GM18861 (cell line): ENCODE measurements around the gene NEGR1.

Experiments
- ATAC-seq: cut with Tn5 transposase; IDR thresholded peaks from one replicate; pipeline ENCODE4 v1.9.1; 2021; ENCODE audit not compliant: unreplicated experiment

Gene NEGR1

DNA sequence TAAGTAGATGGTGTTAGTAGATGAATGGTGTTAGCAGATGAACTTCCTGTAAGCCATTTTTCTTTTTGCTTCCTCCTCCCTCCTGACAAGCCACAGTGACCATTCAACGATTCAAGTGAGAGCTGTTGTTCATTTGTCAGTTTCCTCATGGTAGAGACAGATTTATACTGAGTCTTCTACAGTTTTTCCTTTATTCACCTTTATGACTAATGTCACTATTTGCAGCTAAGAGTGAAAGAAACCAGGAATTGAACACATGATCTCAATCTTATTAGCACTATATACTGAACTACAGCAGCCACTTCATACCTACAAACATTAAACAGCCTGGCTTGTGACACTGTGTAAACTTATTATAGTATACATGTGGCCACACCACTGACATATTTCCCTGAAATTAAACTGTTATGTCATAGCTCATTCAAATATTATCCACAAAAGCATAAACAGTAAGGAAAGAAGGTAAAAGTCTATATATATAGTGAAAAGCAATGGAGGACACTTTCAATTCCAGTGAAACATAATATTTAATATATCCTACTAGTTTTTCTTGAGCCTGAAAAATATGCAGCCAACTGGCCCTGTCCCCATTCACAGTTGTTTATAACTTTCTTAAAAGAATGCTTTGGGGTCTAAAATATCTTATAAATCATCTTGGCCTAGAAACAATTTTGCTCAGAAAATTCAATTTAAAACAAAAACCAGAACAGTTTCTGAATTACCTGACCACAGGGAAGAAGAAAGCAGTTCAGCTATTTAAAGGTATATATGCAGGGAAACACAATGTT, 634.6 kb downstream of the NEGR1 start:
- no peak for ATAC-seq

GRCh38 chr1:71645015-71645414, 637.3 kb downstream of the NEGR1 start:
- ATAC-seq, result no peak

DNA sequence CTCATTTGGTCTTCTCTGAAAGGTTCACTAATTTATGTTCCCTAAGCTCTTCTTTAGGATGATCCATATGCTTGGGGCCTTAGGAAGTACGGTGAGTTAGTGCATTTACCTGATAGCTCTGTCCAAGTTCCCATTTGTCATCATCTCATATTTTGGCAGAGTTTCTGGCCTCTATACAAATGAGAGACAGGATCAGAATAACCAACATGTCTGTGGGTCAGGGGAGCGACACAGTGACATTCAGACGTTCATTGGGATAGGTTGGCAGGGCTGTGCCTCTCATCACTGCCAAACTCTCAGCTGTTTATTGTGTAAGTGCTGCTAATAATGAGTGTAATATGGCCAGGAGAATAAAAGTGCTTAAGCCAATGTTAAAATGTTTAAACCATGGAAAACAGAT, 640.4 kb downstream of the NEGR1 start:
- ATAC-seq, result no peak

DNA sequence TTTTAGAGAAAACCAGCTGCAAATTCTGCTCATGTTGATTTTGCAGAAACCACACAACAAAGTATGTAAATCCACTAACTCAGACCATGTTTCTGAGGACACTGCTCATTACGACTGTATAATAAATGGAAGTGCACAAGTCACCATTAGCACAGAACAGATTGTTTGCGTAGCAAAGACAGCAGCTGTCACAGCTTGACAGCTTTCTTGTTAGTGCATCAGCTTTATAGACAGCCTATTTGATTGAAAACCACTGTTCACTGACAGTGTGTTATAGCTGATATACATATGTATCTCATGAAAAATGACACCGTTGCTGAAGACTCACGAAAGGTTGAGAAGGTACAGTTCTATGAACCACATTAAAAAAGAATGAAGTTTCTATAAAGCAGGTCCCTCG, 641.3 kb downstream of the NEGR1 start:
- no peak for ATAC-seq

- no peak for ATAC-seq
Measured at GRCh38 chr1:71640116-71640515, 642.2 kb downstream of the NEGR1 start.

GRCh38 chr1:71638081-71638766, 644.1 kb downstream of the NEGR1 start:
- no peak for ATAC-seq

DNA sequence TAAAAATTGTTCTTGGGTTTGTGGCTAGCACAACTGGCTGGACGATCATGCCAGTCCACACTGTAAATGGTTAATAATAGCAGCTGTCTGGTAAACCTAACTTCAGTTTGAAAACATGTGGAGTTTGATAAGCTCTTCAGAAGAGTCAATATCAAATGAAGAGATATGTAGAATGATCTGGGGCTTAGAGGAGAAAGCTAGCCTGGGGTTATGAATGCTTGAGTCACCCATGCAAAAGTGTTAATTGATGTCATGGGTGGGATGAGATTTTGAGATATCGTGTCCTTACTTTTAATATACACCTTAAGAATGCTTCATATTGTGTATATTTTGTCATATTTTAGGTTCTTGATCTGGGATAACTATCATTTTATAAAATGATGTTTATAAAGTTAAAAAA, 646.8 kb downstream of the NEGR1 start:
- no peak for ATAC-seq

- no peak for ATAC-seq
Measured at GRCh38 chr1:71634159-71634558, 648.2 kb downstream of the NEGR1 start.

DNA sequence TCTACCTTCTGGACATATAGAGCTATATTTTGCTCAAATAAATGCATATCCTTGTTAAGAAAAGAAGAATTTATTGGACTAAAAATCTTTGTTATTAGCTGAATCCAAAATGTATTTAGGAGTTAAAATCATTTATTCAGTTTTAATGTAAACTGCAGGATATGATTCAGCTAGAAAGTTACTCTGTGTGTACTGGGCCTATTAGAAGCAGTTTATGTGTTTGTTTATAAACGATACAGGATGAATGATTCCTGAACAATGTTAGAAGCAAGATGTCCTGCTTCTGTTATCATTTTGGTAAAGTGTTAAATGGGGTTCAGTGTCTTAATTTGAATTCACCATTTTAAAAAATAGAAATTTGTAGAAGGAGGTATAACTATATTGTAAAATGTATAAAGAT, 652.3 kb downstream of the NEGR1 start:
- no peak for ATAC-seq

DNA sequence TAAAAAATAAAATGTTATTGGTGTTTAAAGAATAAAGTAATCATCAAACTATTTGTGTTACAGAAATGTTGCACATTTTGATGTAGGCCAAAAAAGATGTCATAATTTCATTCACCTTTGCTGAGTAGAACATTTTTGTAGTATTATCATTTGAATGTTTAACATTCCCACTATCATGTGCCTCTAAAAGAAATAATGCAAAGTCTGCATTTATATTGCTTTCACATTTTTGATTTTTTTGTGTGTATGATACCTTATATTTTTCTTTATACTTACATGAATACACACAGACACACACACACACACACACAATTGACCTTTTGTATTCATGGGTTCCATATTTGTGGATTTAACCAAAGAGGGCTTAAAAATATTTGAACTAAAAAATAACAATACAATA, 657.3 kb downstream of the NEGR1 start:
- no peak for ATAC-seq

DNA sequence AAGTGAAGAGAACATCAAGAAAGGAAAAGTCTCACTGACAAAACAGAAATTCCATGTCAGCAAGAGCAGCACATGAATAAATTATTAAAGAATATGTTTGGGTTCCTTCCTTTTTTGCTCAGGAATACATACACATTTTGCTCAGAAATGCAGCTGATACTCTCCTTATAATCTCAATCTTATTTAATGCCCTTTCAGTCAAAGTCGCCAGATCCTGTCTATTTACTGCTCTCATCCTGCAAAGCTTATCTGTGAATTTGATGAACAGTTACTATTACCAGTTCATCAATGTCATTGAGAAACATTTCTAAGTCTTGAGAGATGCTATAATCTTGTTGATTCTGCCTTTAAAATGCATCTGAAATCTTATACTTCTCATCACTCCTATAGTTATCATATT, 658.5 kb downstream of the NEGR1 start:
- ATAC-seq, result no peak

- ATAC-seq, result no peak
Measured at GRCh38 chr1:71621785-71622184, 660.6 kb downstream of the NEGR1 start.

DNA sequence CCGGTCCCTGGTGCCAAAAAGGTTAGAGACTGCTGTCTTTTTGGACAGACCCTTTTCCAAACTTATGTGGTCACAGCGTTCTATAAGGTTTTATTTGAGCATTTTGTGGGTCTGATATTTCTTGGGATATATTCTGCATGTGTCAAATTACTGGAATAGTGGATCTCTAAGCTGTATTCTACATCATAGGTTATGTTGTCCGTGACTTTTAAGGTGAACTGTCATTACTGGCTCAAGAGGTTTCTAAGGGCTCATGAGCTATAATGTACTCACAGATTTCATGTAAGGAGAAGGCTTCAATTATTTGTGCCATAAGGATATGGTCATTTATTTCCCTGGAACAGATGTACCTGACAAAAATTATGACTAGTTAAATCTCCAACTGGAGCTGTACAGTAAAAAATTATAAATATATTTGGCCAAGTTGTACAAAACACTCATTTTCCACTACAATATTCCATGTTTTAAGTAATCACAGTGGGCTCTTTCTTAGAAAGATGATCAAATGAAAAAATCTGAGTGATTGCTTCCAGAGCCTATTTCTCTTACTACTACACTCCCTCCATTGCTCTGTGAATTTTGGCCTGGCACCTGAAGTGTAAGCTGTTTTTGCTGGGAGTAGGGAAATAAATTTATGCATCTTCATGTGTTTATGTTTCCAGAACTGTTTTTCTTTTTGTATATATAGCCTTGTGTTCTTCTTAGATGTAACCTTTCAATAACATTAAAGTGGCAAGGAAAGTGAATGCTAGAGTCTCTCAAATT, 663.4 kb downstream of the NEGR1 start:
- ATAC-seq, result no peak

DNA sequence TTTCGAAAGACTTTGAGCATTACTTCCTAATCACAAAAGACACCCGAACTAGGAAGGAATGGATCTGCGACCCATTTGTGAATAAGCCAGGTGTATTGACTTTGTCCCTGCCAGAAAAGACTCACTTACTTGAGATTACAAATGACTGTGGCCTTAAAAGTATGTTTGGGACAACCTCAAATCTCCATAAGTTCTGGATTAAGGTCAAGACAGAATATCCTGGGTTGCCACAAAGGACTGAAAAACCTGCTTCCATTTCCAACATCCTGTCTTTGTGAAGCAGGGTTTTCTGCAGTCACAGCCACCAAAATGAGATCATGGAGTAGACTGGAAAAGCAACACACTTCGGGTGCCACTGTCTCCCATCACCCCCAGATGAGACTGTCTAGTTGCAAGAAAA, 664.1 kb downstream of the NEGR1 start:
- no peak for ATAC-seq

- ATAC-seq, result no peak
Measured at GRCh38 chr1:71610476-71610875, 671.9 kb downstream of the NEGR1 start.

DNA sequence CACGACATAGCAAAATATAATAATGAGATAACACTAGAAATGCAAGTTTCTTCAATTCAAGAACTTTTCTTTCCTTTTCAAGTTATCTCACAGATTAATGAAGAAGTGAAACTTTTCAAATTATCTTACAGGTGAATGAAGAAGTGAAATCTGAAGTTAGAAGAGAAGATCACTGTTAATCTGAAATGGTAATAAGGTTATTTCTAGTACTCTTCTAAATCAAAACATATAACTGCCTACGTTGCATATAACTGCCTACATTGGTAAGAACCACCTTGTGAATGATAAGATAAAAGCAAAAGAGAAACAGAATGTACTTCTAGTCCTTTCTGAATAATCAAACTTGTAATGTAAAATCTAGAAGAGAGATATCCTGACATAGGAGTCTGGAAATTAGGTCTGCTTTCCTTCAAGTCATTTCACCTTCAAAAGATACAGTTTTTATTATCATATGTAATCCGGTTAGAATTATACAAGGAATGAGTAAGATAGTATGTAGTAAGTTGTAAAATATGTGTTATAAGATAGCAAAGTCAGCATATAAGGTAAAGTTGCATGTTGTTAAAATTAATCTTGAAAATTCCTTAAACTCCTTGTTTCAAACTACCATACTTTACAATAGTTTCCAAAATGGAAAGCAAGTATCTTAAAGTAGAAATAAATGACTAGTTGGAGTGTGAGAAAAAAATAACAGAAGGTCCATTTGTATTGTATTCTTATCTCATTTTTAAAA, 679.1 kb downstream of the NEGR1 start:
- peak; percentile 39 for ATAC-seq

GRCh38 chr1:71600023-71600422, 682.3 kb downstream of the NEGR1 start:
- ATAC-seq, result no peak

DNA sequence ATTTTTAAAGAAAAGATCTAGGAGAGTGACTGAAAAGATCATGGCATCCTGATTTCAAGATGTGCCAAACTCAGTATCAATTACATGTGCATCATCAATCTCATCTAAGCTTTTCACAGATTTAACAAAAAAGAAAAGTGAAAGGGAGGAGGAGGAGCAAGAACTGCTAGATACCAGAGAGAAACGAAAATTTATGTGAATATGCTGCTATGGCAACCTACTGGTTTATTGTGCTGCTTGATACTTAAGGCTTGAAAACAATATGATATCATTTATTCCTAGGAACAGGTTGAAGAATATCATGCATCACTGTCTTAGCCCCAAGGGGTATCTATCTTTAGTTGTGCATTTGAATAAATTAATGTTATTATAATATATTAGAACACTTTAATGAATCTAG, 683.0 kb downstream of the NEGR1 start:
- ATAC-seq, result no peak

GRCh38 chr1:71593523-71593922, 688.8 kb downstream of the NEGR1 start:
- peak; percentile 46 for ATAC-seq

DNA sequence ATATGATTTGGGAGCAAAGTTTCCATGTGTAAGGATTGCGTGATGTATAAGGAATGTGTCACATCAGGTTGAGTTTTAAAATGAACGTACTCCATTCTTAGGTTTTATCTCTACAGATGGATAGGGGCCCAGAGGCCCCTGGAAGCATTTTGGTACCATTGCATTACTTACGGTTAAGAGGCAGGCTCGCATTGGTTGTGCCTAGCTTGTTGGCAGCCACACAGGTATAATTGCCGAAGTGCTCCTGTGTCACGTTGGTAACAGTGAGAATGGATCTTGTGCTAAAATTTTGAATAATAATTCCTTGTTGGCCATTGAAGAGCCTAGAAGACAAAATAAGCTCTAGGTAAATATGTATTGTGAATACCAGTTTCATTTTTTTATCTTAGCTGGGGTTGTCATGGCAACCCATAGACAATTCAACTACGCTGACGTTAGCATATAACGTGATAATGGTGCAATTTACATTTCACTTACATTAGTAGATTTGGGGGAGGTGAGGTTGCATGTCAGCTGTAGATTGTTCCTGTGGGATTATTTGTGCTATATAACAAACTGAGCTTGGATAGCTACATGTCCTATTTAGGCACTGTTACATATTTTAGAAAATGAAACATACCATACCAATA, 689.6 kb downstream of the NEGR1 start:
- no peak for ATAC-seq

DNA sequence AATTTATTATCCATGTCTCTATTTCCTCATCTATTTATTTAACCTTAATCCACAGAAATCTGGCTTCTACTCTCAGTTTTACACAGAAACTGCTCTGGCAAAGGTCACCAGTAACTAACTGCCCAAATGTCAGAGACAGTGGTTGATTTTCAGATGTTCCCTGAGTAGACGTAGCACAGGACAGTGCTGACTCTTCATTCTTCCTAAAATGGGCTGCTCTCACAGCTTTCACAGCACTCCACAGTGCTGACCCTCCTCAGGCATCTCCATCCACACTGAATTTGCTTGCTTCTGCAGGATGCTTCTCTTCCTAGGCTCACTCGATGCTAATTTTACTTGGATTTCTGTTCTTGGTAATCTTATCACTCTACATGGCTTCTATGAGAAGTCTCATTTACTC, 693.3 kb downstream of the NEGR1 start:
- ATAC-seq, result no peak
